MCF 10A (cell line): Measurements from ENCODE around the gene FNIP1. TPM values are rescaled to one million over a fixed set of nuclear protein-coding genes. Genes with fewer than 3 reads are reported as not detected.

ENCODE experiments used
- BruUV-seq: library from RNA; stranded (reverse); fragments of 400-500 nt; replicated peaks from 2 replicates; lab custom pipeline; 2021; lab: Mats Ljungman, UMichigan
- CTCF ChIA-PET: fragments of 300-600 bp; sonication (Branson Sonifier 250); formaldehyde crosslinking; extraction: SDS; loops from one replicate; lab custom pipeline; 2021; ENCODE audit warnings: antibody characterized with exemption, inconsistent platforms; lab: Yijun Ruan, JAX
- POLR2A ChIA-PET: fragments of 300-600, 350-650 bp; sonication (Branson Sonifier 250); formaldehyde crosslinking; extraction: SDS; loops from one replicate; lab custom pipeline; 2020; ENCODE audit warnings: antibody characterized with exemption, inconsistent platforms; lab: Yijun Ruan, JAX
- DNase-seq: peaks from one replicate; pipeline ENCODE4 v3.0.0-alpha.2; 2018; ENCODE audit not compliant: unreplicated experiment
- H3K27ac Mint-ChIP-seq: one replicate; pipeline ENCODE4 v1.8.0; 2022; ENCODE audit warnings: mild to moderate bottlenecking, low read depth, mixed read lengths; ENCODE audit not compliant: unreplicated experiment
- H3K27me3 Mint-ChIP-seq: one replicate; pipeline ENCODE4 v1.8.0; 2022; ENCODE audit warnings: mixed read lengths; ENCODE audit not compliant: insufficient read depth, unreplicated experiment
- H3K36me3 Mint-ChIP-seq: one replicate; pipeline ENCODE4 v1.8.0; 2022; ENCODE audit warnings: mild to moderate bottlenecking, moderate library complexity, mixed read lengths; ENCODE audit not compliant: insufficient read depth, unreplicated experiment
- H3K4me1 Mint-ChIP-seq: one replicate; pipeline ENCODE4 v1.8.0; 2022; ENCODE audit warnings: mixed read lengths; ENCODE audit not compliant: insufficient read depth, unreplicated experiment
- H3K4me3 Mint-ChIP-seq: one replicate; pipeline ENCODE4 v1.8.0; 2022; ENCODE audit warnings: mild to moderate bottlenecking, moderate library complexity, mixed read lengths; ENCODE audit not compliant: unreplicated experiment
- H3K9me3 Mint-ChIP-seq: one replicate; pipeline ENCODE4 v1.8.0; 2022; ENCODE audit warnings: mixed read lengths; ENCODE audit not compliant: unreplicated experiment
- intact Hi-C: fragments of 100-400 bp; cut with micrococcal nuclease; formaldehyde crosslinking; loops from 2 replicates; pipeline ENCODE4 v1.14.1; 2022
- total RNA-seq: library from RNA; stranded (reverse); gene quantifications from 2 replicates; pipeline ENCODE4 v1.2.3, GENCODE V29; 2022
- TF ChIP-seq, protein P1 (sequence below): fragments of 200-600 bp; IDR thresholded peaks from one replicate; pipeline ENCODE4 v1.8.0; 2022; ENCODE audit warnings: antibody characterized with exemption, mild to moderate bottlenecking; ENCODE audit not compliant: unreplicated experiment

Gene FNIP1
- total RNA-seq, 1 experiment from 2014 or later, result 36.3 TPM

- Mint-ChIP-seq H3K27ac (no peak overlapping the region), H3K4me1 (peaks cover 6% of the 10 kb centered on the region), H3K9me3 (no peaks in the 10 kb centered on the region), H3K36me3 (no peaks in the 10 kb centered on the region), H3K4me3 (no peak overlapping the region), H3K27me3 (no peaks in the 10 kb centered on the region)
- CTCF ChIA-PET, result interaction anchor here (0.6 to 3.3 kb wide), 5 partner anchors 12 to 102 kb away, joined by 3 to 17 read pairs (median 3); no protein-coding TSS in a partner anchor
- no TSS peak for BruUV-seq
- TF ChIP-seq, protein P1, sequence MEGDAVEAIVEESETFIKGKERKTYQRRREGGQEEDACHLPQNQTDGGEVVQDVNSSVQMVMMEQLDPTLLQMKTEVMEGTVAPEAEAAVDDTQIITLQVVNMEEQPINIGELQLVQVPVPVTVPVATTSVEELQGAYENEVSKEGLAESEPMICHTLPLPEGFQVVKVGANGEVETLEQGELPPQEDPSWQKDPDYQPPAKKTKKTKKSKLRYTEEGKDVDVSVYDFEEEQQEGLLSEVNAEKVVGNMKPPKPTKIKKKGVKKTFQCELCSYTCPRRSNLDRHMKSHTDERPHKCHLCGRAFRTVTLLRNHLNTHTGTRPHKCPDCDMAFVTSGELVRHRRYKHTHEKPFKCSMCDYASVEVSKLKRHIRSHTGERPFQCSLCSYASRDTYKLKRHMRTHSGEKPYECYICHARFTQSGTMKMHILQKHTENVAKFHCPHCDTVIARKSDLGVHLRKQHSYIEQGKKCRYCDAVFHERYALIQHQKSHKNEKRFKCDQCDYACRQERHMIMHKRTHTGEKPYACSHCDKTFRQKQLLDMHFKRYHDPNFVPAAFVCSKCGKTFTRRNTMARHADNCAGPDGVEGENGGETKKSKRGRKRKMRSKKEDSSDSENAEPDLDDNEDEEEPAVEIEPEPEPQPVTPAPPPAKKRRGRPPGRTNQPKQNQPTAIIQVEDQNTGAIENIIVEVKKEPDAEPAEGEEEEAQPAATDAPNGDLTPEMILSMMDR, result no peak
- intact Hi-C loops, result no loop called here
- no peak for DNase-seq
- POLR2A ChIA-PET, result interaction anchor here (0.6 kb wide), 1 partner anchor 31 kb away, joined by 3 read pairs; no protein-coding TSS in a partner anchor
These were observed 179.5 kb downstream of the FNIP1 start for GRCh38 chr5:131617140-131617822.

GRCh38 chr5:131615957-131616356 is 180.9 kb downstream of the FNIP1 start:
- no TSS peak for BruUV-seq
- no peak overlapping the region for H3K27ac Mint-ChIP-seq
- H3K4me3 Mint-ChIP-seq, result no peak overlapping the region
- POLR2A ChIA-PET, result interaction anchor here (0.6 to 1.2 kb wide), 2 partner anchors 11 to 26 kb away, joined by 3 read pairs; no protein-coding TSS in a partner anchor
- no peak for DNase-seq
- no peaks in the 10 kb centered on the region for H3K9me3 Mint-ChIP-seq
- H3K27me3 Mint-ChIP-seq, result no peaks in the 10 kb centered on the region
- TF ChIP-seq, protein P1, result no peak
- intact Hi-C loops, result no loop called here
- CTCF ChIA-PET, result interaction anchor here (0.6 to 3.3 kb wide), 3 partner anchors 10 to 1676 kb away, joined by 3 to 17 read pairs (median 4); no protein-coding TSS in a partner anchor
- no peaks in the 10 kb centered on the region for H3K36me3 Mint-ChIP-seq
- peaks cover 9% of the 10 kb centered on the region for H3K4me1 Mint-ChIP-seq

- BruUV-seq, result no TSS peak
These were observed 183.4 kb downstream of the FNIP1 start for GRCh38 chr5:131613423-131613822.

GRCh38 chr5:131611064-131611381 is 185.8 kb downstream of the FNIP1 start:
- no peaks in the 10 kb centered on the region for H3K36me3 Mint-ChIP-seq
- H3K27me3 Mint-ChIP-seq, result no peaks in the 10 kb centered on the region
- intact Hi-C loops, result no loop called here
- no peaks in the 10 kb centered on the region for H3K9me3 Mint-ChIP-seq
- POLR2A ChIA-PET, result interaction anchor here (0.6 to 1.4 kb wide), 3 partner anchors 10 to 373 kb away, joined by 3 to 4 read pairs (median 3); no protein-coding TSS in a partner anchor
- peaks cover 29% of the 10 kb centered on the region for H3K4me1 Mint-ChIP-seq
- H3K27ac Mint-ChIP-seq, result no peak overlapping the region
- TF ChIP-seq, protein P1, result no peak
- DNase-seq, result no peak
- BruUV-seq, result no TSS peak
- CTCF ChIA-PET, result interaction anchor here (0.6 to 5.6 kb wide), 5 partner anchors 10 to 428 kb away, joined by 3 to 55 read pairs (median 4); no protein-coding TSS in a partner anchor
- H3K4me3 Mint-ChIP-seq, result no peak overlapping the region

More at GRCh38 chr5:131613423-131613822, 183.4 kb downstream of the FNIP1 start:
- no peaks in the 10 kb centered on the region for H3K36me3 Mint-ChIP-seq
- intact Hi-C loops, result no loop called here
- H3K27ac Mint-ChIP-seq, result no peak overlapping the region
- H3K9me3 Mint-ChIP-seq, result no peaks in the 10 kb centered on the region
- H3K4me1 Mint-ChIP-seq, result peaks cover 17% of the 10 kb centered on the region
- no peaks in the 10 kb centered on the region for H3K27me3 Mint-ChIP-seq
- no peak overlapping the region for H3K4me3 Mint-ChIP-seq
- CTCF ChIA-PET, result interaction anchor here (0.7 to 5.6 kb wide), 3 partner anchors 24 to 566 kb away, joined by 3 to 55 read pairs (median 3); no protein-coding TSS in a partner anchor
- POLR2A ChIA-PET, result interaction anchor here (0.9 kb wide), 1 partner anchor 12 kb away, joined by 5 read pairs; no protein-coding TSS in a partner anchor
- no peak for DNase-seq
- TF ChIP-seq, protein P1, result no peak
